GM12878 (cell line): ENCODE data around the gene UBXN6. TPM values are rescaled to one million over a fixed set of nuclear protein-coding genes. Genes with fewer than 3 reads are reported as not detected.

Experiments
- ATAC-seq: fragments of 200-7000 bp; cut with Tn5 transposase; 3 replicates; pipeline ENCODE4 v1.9.1; 2020; ENCODE audit warnings: mild to moderate bottlenecking, moderate library complexity
- BruUV-seq: library from RNA; stranded (reverse); fragments of 400-500 nt; replicated peaks from 2 replicates; lab custom pipeline; 2021; lab: Mats Ljungman, UMichigan
- CTCF ChIA-PET: fragments of 300-600 bp; sonication (Branson Sonifier 250); formaldehyde crosslinking; extraction: SDS; loops from one replicate; lab custom pipeline; 2021; ENCODE audit warnings: inconsistent platforms; lab: Yijun Ruan, JAX
- POLR2A ChIA-PET: fragments of 350-600 bp; formaldehyde crosslinking; extraction: SDS; loops from one replicate; lab custom pipeline; 2021; ENCODE audit warnings: inconsistent platforms; lab: Charles Lee
- RAD21 ChIA-PET: fragments of 300-600 bp; sonication (Branson Sonifier 250); formaldehyde crosslinking; loops from one replicate; lab custom pipeline; 2023; ENCODE audit warnings: antibody characterized with exemption; ENCODE audit not compliant: unreplicated experiment; lab: Charles Lee
- SMC1A ChIA-PET: fragments of 300-600 bp; sonication (Branson Sonifier 250); formaldehyde crosslinking; loops from one replicate; lab custom pipeline; 2023; ENCODE audit not compliant: unreplicated experiment, uncharacterized antibody; lab: Charles Lee
- DNase-seq: peaks from one replicate; pipeline ENCODE4 v3.0.0-alpha.2; 2011; ENCODE audit warnings: low read depth, low spot score
- FAIRE-seq: peaks from 3 replicates; lab custom pipeline; 2011; peaks lifted over from hg19 to GRCh38; lab: Jason Lieb, UNC
- H2AFZ ChIP-seq: 2 replicates; pipeline ENCODE4 v1.6.0; 2011; ENCODE audit warnings: low read depth, low read length, control low read depth; ENCODE audit not compliant: control insufficient read depth
- H3K27ac ChIP-seq: 2 replicates; pipeline ENCODE4 v1.5.1; 2011; ENCODE audit warnings: control low read depth; ENCODE audit not compliant: control insufficient read depth, insufficient read depth
- H3K27me3 ChIP-seq, 2 experiments: replicated peaks in 1 of 2; 2 replicates each; pipeline versions ENCODE4 v1.6.0 to v1.6.1; 2011; ENCODE audit warnings: low read length in 1 of 2; ENCODE audit not compliant: control insufficient read depth in 2 of 2, insufficient read depth in 2 of 2
- H3K36me3 ChIP-seq, 2 experiments: 2 replicates each; pipeline ENCODE4 v1.5.1; 2011; ENCODE audit warnings: low read length in 1 of 2; ENCODE audit not compliant: control insufficient read depth in 2 of 2, insufficient read depth in 2 of 2
- H3K4me1 ChIP-seq: 2 replicates; pipeline ENCODE4 v1.6.1; 2011; ENCODE audit warnings: mild to moderate bottlenecking, low read length, moderate library complexity, mixed read lengths; ENCODE audit not compliant: control insufficient read depth, insufficient read depth
- H3K4me2 ChIP-seq: 2 replicates; pipeline ENCODE4 v1.6.0; 2011; ENCODE audit warnings: control low read depth; ENCODE audit not compliant: control insufficient read depth, insufficient read depth
- H3K4me3 ChIP-seq: fragments of 200-600 bp; sonication (generic); 2 replicates; pipeline ENCODE4 v1.5.1; 2016
- H3K79me2 ChIP-seq: 2 replicates; pipeline ENCODE4 v1.6.0; 2011; ENCODE audit warnings: low read length; ENCODE audit not compliant: control insufficient read depth, insufficient read depth
- H3K9ac ChIP-seq: 2 replicates; pipeline ENCODE4 v1.8.0; 2011; ENCODE audit warnings: low read length, control low read depth, mixed read lengths; ENCODE audit not compliant: control insufficient read depth, insufficient read depth
- H3K9me3 ChIP-seq: replicated peaks from 3 replicates; pipeline ENCODE4 v1.5.1; 2011; ENCODE audit warnings: mild to moderate bottlenecking, low read length; ENCODE audit not compliant: control insufficient read depth, insufficient read depth
- H4K20me1 ChIP-seq: 2 replicates; pipeline ENCODE4 v1.6.0; 2011; ENCODE audit not compliant: control insufficient read depth, insufficient read depth
- ASH2L ChIP-seq: fragments of 300-600, 200-600 bp; sonication (generic); IDR thresholded peaks from 2 replicates; pipeline ENCODE4 v1.6.1; 2017; ENCODE audit warnings: low read depth, mild to moderate bottlenecking, borderline replicate concordance
- DPF2 ChIP-seq: fragments of 450-650 bp; IDR thresholded peaks from 2 replicates; pipeline ENCODE4 v1.6.1; 2017; ENCODE audit warnings: mild to moderate bottlenecking
- MYC ChIP-seq: IDR thresholded peaks from 2 replicates; pipeline ENCODE4 v1.6.1; 2011; ENCODE audit warnings: mild to moderate bottlenecking, low read length, moderate library complexity, inconsistent platforms; ENCODE audit not compliant: insufficient read depth, insufficient replicate concordance, insufficient read length, severe bottlenecking
- NFIC ChIP-seq: IDR thresholded peaks from 2 replicates; pipeline ENCODE4 v1.6.1; 2012; ENCODE audit warnings: low read depth, mild to moderate bottlenecking, inconsistent platforms, low read length, moderate library complexity
- NRF1 ChIP-seq: conservative IDR thresholded peaks from 2 replicates; pipeline ENCODE4 v1.6.1; 2011; ENCODE audit warnings: mild to moderate bottlenecking, low read depth, low read length, improper control_type of control experiment
- SIN3A ChIP-seq: IDR thresholded peaks from 2 replicates; pipeline ENCODE4 v1.6.1; 2012; ENCODE audit warnings: low read depth, low read length, improper control_type of control experiment
- SREBF2 ChIP-seq: IDR thresholded peaks from 2 replicates; pipeline ENCODE4 v1.6.1; 2012; ENCODE audit warnings: mild to moderate bottlenecking, low read length
- WGBS: methylation state at CpG from one replicate; pipeline ENCODE4 v1.1.6; 2016; ENCODE audit warnings: low lambda C conversion rate; ENCODE audit not compliant: insufficient replicate concordance, insufficient coverage; ENCODE audit errors: missing lambda C conversion rate; 5-methylcytosine and 5-hydroxymethylcytosine counted together
- in situ Hi-C: fragments of 300-500 bp; cut with MboI; formaldehyde crosslinking; loops from 9 replicates; pipeline ENCODE4 v1.14.3; 2018; ENCODE audit warnings: mixed read lengths
- intact Hi-C: fragments of 100-400 bp; cut with micrococcal nuclease; formaldehyde crosslinking; loops from one replicate; pipeline ENCODE4 v1.14.2; 2022; ENCODE audit not compliant: unreplicated experiment
- polyA plus RNA-seq, 11 experiments: library from polyadenylated mRNA; depleted of rRNA in 4 of 11; unstranded in 6 of 11; stranded (reverse) in 5 of 11; fragments of >200 nt; fragmentation: Nextera tagmentation in 4 of 11; fragmentation: Illumina TruSeq in 1 of 11; extraction: Ambion mirVana in 4 of 11; extraction: Trizol in 1 of 11; gene quantifications; 1 replicate in 1 of 11; 2 replicates in 10 of 11; pipeline versions ENCODE4 v1.2.1 to v1.2.3, GENCODE V29; 2011 to 2016; ENCODE audit warnings: inconsistent platforms in 2 of 11, missing spikeins in 2 of 11, low read depth in 1 of 11
- total RNA-seq, 4 experiments: library from RNA; depleted of rRNA in 3 of 4; stranded (reverse); fragments of >200 nt in 3 of 4; fragmentation: Illumina TruSeq in 1 of 4; extraction: Trizol in 1 of 4; gene quantifications; 2 replicates each; pipeline versions ENCODE4 v1.2.1 to v1.2.3, GENCODE V29; 2013 to 2021
- TF ChIP-seq, protein P1 (sequence below): IDR thresholded peaks from 2 replicates; pipeline ENCODE4 v1.6.1; 2011; ENCODE audit warnings: mild to moderate bottlenecking, low read depth, low read length, moderate library complexity; ENCODE audit not compliant: insufficient replicate concordance
- TF ChIP-seq, protein P2 (sequence below): IDR thresholded peaks from 2 replicates; pipeline ENCODE4 v1.6.1; 2011; ENCODE audit warnings: low read depth, mild to moderate bottlenecking, low read length, moderate library complexity, borderline replicate concordance; ENCODE audit errors: extremely low read depth
- TF ChIP-seq, protein P3 (sequence below): fragments of 450-650 bp; IDR thresholded peaks from 2 replicates; pipeline ENCODE4 v1.6.1; 2017; ENCODE audit warnings: mild to moderate bottlenecking

UBXN6 gene
- total and polyA plus RNA-seq, 10 of the 15 experiments (the other 5 are each of a cell fraction or from before 2014, with no cell fraction given): 0.47 to 50.8 (median 13.0) TPM

DNA sequence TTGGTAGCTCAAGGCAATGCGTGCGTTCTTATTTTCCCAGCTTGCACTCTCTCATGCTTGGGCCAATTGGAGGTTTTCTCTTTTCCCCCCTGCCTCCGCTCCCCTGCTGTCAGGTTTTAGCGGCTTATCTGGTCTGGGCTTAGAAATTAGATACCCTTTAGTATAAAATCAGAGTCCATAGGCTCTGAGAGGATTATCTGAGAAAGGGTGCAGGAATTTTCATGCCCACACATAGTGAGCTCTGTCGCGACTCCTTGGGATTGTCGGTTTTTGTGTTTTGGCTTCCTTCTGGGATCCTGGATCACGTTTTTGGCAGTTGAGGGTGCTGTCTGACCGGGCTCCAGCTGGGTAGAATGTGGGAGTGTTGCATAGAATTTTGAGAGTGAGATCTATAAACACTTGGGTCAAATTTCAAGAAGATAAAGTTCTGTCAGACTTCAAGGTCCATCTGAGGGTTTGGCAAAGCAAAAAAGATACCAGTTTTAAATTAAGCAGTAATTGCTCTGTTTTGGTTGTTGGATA, 42.7 kb downstream of the UBXN6 start:
- ATAC-seq (no peak), DNase-seq (no peak), FAIRE-seq (no peak)
- intact Hi-C loops: no loop called here
- Histone ChIP-seq H4K20me1 (no peaks in the 10 kb centered on the region; the same call in 1 of the 2 replicates), H3K9ac (no peak overlapping the region), H3K4me2 (no peak overlapping the region), H3K4me3 (no peak overlapping the region), H3K27me3 (no peaks in the 10 kb centered on the region), H3K36me3 (peaks cover 11 to 14% of the 10 kb centered on the region in 2 experiments; a peak in 3 of 4 replicates), H3K79me2 (peaks cover 6% of the 10 kb centered on the region), H3K4me1 (no peaks in the 10 kb centered on the region), H2AFZ (no peak overlapping the region), H3K9me3 (no peaks in the 10 kb centered on the region), H3K27ac (no peak overlapping the region)
- BruUV-seq: no TSS peak
- TF ChIP-seq MYC (no peak), SIN3A (no peak), NFIC (no peak), SREBF2 (no peak), DPF2 (no peak), ASH2L (no peak), NRF1 (no peak)
- TF ChIP-seq, protein P1, sequence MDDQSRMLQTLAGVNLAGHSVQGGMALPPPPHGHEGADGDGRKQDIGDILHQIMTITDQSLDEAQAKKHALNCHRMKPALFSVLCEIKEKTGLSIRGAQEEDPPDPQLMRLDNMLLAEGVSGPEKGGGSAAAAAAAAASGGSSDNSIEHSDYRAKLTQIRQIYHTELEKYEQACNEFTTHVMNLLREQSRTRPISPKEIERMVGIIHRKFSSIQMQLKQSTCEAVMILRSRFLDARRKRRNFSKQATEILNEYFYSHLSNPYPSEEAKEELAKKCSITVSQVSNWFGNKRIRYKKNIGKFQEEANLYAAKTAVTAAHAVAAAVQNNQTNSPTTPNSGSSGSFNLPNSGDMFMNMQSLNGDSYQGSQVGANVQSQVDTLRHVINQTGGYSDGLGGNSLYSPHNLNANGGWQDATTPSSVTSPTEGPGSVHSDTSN: no peak
- TF ChIP-seq, protein P2, sequence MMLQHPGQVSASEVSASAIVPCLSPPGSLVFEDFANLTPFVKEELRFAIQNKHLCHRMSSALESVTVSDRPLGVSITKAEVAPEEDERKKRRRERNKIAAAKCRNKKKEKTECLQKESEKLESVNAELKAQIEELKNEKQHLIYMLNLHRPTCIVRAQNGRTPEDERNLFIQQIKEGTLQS: no peak
- TF ChIP-seq, protein P3, sequence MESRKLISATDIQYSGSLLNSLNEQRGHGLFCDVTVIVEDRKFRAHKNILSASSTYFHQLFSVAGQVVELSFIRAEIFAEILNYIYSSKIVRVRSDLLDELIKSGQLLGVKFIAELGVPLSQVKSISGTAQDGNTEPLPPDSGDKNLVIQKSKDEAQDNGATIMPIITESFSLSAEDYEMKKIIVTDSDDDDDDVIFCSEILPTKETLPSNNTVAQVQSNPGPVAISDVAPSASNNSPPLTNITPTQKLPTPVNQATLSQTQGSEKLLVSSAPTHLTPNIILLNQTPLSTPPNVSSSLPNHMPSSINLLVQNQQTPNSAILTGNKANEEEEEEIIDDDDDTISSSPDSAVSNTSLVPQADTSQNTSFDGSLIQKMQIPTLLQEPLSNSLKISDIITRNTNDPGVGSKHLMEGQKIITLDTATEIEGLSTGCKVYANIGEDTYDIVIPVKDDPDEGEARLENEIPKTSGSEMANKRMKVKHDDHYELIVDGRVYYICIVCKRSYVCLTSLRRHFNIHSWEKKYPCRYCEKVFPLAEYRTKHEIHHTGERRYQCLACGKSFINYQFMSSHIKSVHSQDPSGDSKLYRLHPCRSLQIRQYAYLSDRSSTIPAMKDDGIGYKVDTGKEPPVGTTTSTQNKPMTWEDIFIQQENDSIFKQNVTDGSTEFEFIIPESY: no peak
- 86% methylated on average over 9 of the region's 9 CpGs for WGBS
- ChIA-PET CTCF (interaction anchor here (0.7 to 2.4 kb wide), 4 partner anchors 38 to 729 kb away, joined by 3 to 6 read pairs (median 4); no protein-coding TSS in a partner anchor), POLR2A (no interaction called here), SMC1A (interaction anchor here (0.9 to 2.0 kb wide), 2 partner anchors 10 to 39 kb away, joined by 3 to 10 read pairs; no protein-coding TSS in a partner anchor), RAD21 (no interaction called here)
- in situ Hi-C loops: no loop called here
